Liver (tissue), 9 donors: ENCODE data around the gene CCDC154. TPM values are rescaled to one million over a fixed set of nuclear protein-coding genes. Genes with fewer than 3 reads are reported as not detected.

Experiments used
- DNase-seq: peaks from one replicate; pipeline ENCODE4 v3.0.0-alpha.2; 2017; ENCODE audit warnings: low spot score
- H3K27ac ChIP-seq, 2 donors: one replicate each; pipeline ENCODE4 v1.7.0; 2013; ENCODE audit warnings: inconsistent platforms in 2 of 2, low read length in 2 of 2, control low read depth in 1 of 2, low read depth in 1 of 2, mild to moderate bottlenecking in 1 of 2
- H3K27me3 ChIP-seq, 4 donors: one replicate each; pipeline versions ENCODE4 v1.6.1 to v1.7.0; 2013; ENCODE audit warnings: low read length in 3 of 4, inconsistent platforms in 1 of 4, mild to moderate bottlenecking in 1 of 4, moderate library complexity in 1 of 4; ENCODE audit not compliant: control insufficient read depth in 4 of 4, insufficient read depth in 4 of 4
- H3K36me3 ChIP-seq, 4 donors: one replicate each; pipeline versions ENCODE4 v1.6.1 to v1.7.0; 2013; ENCODE audit warnings: low read length in 3 of 4, mild to moderate bottlenecking in 3 of 4, low read depth in 1 of 4, moderate library complexity in 1 of 4; ENCODE audit not compliant: control insufficient read depth in 4 of 4, insufficient read depth in 3 of 4
- H3K4me1 ChIP-seq, 4 donors: one replicate each; pipeline versions ENCODE4 v1.6.1 to v1.7.0; 2013; ENCODE audit warnings: low read length in 3 of 4, mild to moderate bottlenecking in 3 of 4, moderate library complexity in 1 of 4; ENCODE audit not compliant: control insufficient read depth in 4 of 4, insufficient read depth in 4 of 4
- H3K4me3 ChIP-seq, 3 donors: one replicate each; pipeline versions ENCODE4 v1.6.1 to v1.7.0; 2013; ENCODE audit warnings: low read length in 3 of 3, control low read depth in 1 of 3, low read depth in 1 of 3, mild to moderate bottlenecking in 1 of 3
- H3K9ac ChIP-seq, 2 donors: one replicate each; pipeline ENCODE4 v1.7.0; 2013; ENCODE audit warnings: low read length in 2 of 2, mild to moderate bottlenecking in 2 of 2, moderate library complexity in 2 of 2, control low read depth in 1 of 2, low read depth in 1 of 2
- H3K9me3 ChIP-seq, 4 donors: one replicate each; pipeline versions ENCODE4 v1.6.1 to v1.7.0; 2013; ENCODE audit warnings: low read length in 3 of 4; ENCODE audit not compliant: control insufficient read depth in 4 of 4
- ATF3 ChIP-seq: IDR thresholded peaks from 2 replicates; pipeline ENCODE4 v1.6.1; 2016; ENCODE audit warnings: antibody characterized with exemption
- CTCF ChIP-seq: fragments of 150-350 bp; IDR thresholded peaks from 2 replicates; pipeline ENCODE4 v1.5.1; 2017; ENCODE audit warnings: improper control_type of control experiment, low read depth, low read length; ENCODE audit not compliant: missing input control
- EGR1 ChIP-seq, 2 donors: IDR thresholded peaks; 2 replicates each; pipeline ENCODE4 v1.6.1; 2016 to 2018; ENCODE audit warnings: antibody characterized with exemption in 2 of 2, low read depth in 2 of 2
- FOXA1 ChIP-seq: IDR thresholded peaks from 2 replicates; pipeline ENCODE4 v1.6.1; 2016; ENCODE audit warnings: antibody characterized with exemption
- GABPA ChIP-seq, 2 donors: IDR thresholded peaks in 1 of 2; conservative IDR thresholded peaks in 1 of 2; 2 replicates each; pipeline ENCODE4 v1.6.1; 2016; ENCODE audit warnings: antibody characterized with exemption in 2 of 2, mild to moderate bottlenecking in 1 of 2, moderate library complexity in 1 of 2
- HNF4A ChIP-seq, 2 donors: conservative IDR thresholded peaks; 2 replicates each; pipeline ENCODE4 v1.6.1; 2016; ENCODE audit warnings: antibody characterized with exemption in 2 of 2, mild to moderate bottlenecking in 2 of 2
- HNF4G ChIP-seq: IDR thresholded peaks from 2 replicates; pipeline ENCODE4 v1.6.1; 2016; ENCODE audit warnings: antibody characterized with exemption
- JUND ChIP-seq, 2 donors: IDR thresholded peaks; 2 replicates each; pipeline ENCODE4 v1.6.1; 2016; ENCODE audit warnings: antibody characterized with exemption in 2 of 2
- MAX ChIP-seq: IDR thresholded peaks from 2 replicates; pipeline ENCODE4 v1.6.1; 2016; ENCODE audit warnings: antibody characterized with exemption
- NR2F2 ChIP-seq: IDR thresholded peaks from 2 replicates; pipeline ENCODE4 v1.6.1; 2016; ENCODE audit warnings: antibody characterized with exemption
- RAD21 ChIP-seq, 2 donors: IDR thresholded peaks; 2 replicates each; pipeline ENCODE4 v1.6.1; 2016; ENCODE audit warnings: antibody characterized with exemption in 2 of 2, mild to moderate bottlenecking in 2 of 2
- RXRA ChIP-seq, 2 donors: IDR thresholded peaks; 2 replicates each; pipeline ENCODE4 v1.6.1; 2017 to 2018; ENCODE audit warnings: antibody characterized with exemption in 2 of 2, mild to moderate bottlenecking in 1 of 2
- SP1 ChIP-seq: IDR thresholded peaks from 2 replicates; pipeline ENCODE4 v1.6.1; 2018; ENCODE audit warnings: antibody characterized with exemption, mild to moderate bottlenecking
- TAF1 ChIP-seq: conservative IDR thresholded peaks from 2 replicates; pipeline ENCODE4 v1.6.1; 2016; ENCODE audit warnings: antibody characterized with exemption, mild to moderate bottlenecking
- YY1 ChIP-seq: IDR thresholded peaks from 2 replicates; pipeline ENCODE4 v1.6.1; 2016; ENCODE audit warnings: antibody characterized with exemption, mild to moderate bottlenecking
- ZBTB33 ChIP-seq: IDR thresholded peaks from 2 replicates; pipeline ENCODE4 v1.6.1; 2016; ENCODE audit warnings: antibody characterized with exemption
- WGBS: extraction: QIAGEN DNeasy Blood & Tissue Kit; methylation state at CpG from one replicate; pipeline ENCODE4 v1.1.7; 2013; 5-methylcytosine and 5-hydroxymethylcytosine counted together
- polyA plus RNA-seq, 2 donors: library from polyadenylated mRNA; stranded (reverse) in 1 of 2; unstranded in 1 of 2; fragments of 200-250 nt in 1 of 2; fragments of >200 nt in 1 of 2; fragmentation: Nextera tagmentation in 1 of 2; extraction: Ambion mirVana in 1 of 2; gene quantifications; one replicate each; pipeline versions ENCODE4 v1.2.1 to v1.2.3, GENCODE V29; 2013 to 2015
- total RNA-seq, 2 donors: library from RNA; depleted of rRNA; stranded (reverse); fragments of >200 nt; gene quantifications; one replicate each; pipeline ENCODE4 v1.2.3, GENCODE V29; 2014
- TF ChIP-seq, protein P1 (sequence below): IDR thresholded peaks from 2 replicates; pipeline ENCODE4 v1.6.1; 2016; ENCODE audit warnings: antibody characterized with exemption, mild to moderate bottlenecking
- donor health status: healthy.
- donor health status: healthy.
- donor health status: healthy.
- donor health status: healthy.
- donor health status: healthy.

CCDC154 gene
- total and polyA plus RNA-seq, 4 donors, result 0.18 to 0.42 (median 0.39) TPM; not detected in 1

- Histone ChIP-seq H3K4me1 (peaks cover 2 to 16% (median 10%) of the 10 kb centered on the region in 4 donors), H3K27me3 (no peaks in the 10 kb centered on the region), H3K36me3 (peaks cover 0 to 3% (median under 1%) of the 10 kb centered on the region in 4 donors), H3K9ac (no peak overlapping the region), H3K9me3 (no peaks in the 10 kb centered on the region), H3K27ac (no peak overlapping the region), H3K4me3 (no peak overlapping the region)
- DNase-seq, result no peak
- WGBS, result 94% methylated on average over 22 of the region's 22 CpGs
- TF ChIP-seq HNF4A (conservative IDR thresholded peaks at IDR 0.05) (no peak), TAF1 (no peak), YY1 (no peak), HNF4G (no peak), ZBTB33 (no peak), CTCF (no peak), RAD21 (IDR thresholded peaks at IDR 0.05) (no peak), EGR1 (IDR thresholded peaks at IDR 0.05; ENCODE audit: low read depth in 2 of 2) (no peak), JUND (IDR thresholded peaks at IDR 0.05) (no peak), MAX (no peak), SP1 (no peak), ATF3 (no peak), RXRA (IDR thresholded peaks at IDR 0.05) (no peak), GABPA (IDR thresholded peaks at IDR 0.05 in 1 of 2, conservative IDR thresholded peaks at IDR 0.05 in 1 of 2) (no peak), FOXA1 (no peak), NR2F2 (no peak)
- TF ChIP-seq, protein P1, sequence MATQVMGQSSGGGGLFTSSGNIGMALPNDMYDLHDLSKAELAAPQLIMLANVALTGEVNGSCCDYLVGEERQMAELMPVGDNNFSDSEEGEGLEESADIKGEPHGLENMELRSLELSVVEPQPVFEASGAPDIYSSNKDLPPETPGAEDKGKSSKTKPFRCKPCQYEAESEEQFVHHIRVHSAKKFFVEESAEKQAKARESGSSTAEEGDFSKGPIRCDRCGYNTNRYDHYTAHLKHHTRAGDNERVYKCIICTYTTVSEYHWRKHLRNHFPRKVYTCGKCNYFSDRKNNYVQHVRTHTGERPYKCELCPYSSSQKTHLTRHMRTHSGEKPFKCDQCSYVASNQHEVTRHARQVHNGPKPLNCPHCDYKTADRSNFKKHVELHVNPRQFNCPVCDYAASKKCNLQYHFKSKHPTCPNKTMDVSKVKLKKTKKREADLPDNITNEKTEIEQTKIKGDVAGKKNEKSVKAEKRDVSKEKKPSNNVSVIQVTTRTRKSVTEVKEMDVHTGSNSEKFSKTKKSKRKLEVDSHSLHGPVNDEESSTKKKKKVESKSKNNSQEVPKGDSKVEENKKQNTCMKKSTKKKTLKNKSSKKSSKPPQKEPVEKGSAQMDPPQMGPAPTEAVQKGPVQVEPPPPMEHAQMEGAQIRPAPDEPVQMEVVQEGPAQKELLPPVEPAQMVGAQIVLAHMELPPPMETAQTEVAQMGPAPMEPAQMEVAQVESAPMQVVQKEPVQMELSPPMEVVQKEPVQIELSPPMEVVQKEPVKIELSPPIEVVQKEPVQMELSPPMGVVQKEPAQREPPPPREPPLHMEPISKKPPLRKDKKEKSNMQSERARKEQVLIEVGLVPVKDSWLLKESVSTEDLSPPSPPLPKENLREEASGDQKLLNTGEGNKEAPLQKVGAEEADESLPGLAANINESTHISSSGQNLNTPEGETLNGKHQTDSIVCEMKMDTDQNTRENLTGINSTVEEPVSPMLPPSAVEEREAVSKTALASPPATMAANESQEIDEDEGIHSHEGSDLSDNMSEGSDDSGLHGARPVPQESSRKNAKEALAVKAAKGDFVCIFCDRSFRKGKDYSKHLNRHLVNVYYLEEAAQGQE, result no peak
Observed at GRCh38 chr16:1468426-1468810, 24.1 kb upstream of the CCDC154 start.
